Fibroblast of skin of left quadriceps (primary cell): Measurements from ENCODE around the gene ATP7A.
"Not testable (repeated sequence)": the region's sequence is repeated elsewhere in the genome, so short reads cannot be mapped to it uniquely, and the experiment has no call there.

Source experiments
- DNase-seq, 2 experiments: peaks; one replicate each; pipeline ENCODE4 v3.0.0-alpha.2; 2013; ENCODE audit warnings: low read depth in 2 of 2

Gene ATP7A

DNA sequence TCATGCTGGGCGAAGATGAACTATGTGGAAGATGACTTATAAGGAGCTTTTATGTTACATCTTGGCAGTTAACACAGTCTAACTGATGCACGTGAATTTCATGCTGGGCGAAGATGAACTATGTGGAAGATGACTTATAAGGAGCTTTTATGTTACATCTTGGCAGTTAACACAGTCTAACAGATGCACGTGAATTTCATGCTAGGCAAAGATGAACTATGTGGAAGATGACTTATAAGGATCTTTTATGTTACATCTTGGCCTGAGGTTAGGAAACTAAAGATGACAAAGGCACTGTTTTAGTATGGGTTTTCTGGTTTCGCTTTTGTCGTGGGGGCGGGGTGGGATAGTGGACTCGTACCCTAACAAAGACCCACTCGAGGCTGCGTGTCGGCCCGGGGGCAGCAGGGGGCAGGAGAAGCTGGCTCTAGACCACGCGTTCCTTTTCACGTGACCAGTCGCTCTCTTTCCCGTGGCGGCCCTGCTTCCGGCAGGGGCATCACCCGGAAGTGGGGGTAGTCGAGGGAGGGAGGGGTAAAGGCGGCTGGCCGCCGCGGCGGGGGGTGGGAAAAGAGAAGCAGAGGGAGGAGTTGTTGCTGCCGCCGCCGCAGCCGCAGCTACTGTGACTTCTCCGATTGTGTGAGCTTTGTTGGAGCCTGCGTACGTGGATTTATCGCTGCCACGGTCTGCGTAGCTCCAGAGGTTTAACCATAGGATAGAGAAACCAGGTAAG lies at the start of gene ATP7A:
Gene ATP7A, plus strand, starts transcription at position 586 of the 733 bp plus-strand sequence. CDS start 60,949 bp downstream, outside the sequence.
- peak; percentile 75 to 76 for DNase-seq

DNA sequence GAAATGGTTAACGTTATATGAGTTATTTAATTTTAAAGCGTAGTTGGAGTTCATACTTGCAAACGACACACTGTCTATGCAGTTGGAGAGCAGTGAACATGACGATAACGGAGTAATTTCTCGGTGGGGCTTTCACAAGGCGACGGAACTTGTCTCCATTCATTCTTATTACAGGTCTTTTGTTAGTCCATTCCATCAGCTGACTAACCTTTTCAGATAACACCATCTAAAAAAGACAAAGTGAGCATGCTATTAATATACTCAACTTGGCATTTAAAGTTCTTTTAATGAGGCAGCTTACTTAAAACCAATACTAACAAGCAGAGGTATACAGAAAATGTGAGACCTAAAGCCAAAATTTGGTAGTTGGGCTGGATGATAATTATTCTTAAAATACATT lies 35.1 kb upstream of the ATP7A start:
- DNase-seq: no peak

DNA sequence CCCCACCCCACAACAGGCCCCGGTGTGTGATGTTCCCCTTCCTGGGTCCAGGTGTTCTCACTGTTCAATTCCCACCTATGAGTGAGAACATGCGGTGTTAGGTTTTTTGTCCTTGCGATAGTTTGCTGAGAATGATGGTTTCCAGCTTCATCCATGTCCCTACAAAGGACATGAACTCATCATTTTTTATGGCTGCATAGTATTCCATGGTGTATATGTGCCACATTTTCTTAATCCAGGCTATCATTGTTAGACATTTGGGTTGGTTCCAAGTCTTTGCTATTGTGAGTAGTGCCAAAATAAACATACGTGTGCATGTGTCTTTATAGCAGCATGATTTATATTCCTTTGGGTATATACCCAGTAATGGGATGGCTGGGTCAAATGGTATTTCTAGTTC lies 29.1 kb upstream of the ATP7A start:
- not testable (repeated sequence) for DNase-seq

DNA sequence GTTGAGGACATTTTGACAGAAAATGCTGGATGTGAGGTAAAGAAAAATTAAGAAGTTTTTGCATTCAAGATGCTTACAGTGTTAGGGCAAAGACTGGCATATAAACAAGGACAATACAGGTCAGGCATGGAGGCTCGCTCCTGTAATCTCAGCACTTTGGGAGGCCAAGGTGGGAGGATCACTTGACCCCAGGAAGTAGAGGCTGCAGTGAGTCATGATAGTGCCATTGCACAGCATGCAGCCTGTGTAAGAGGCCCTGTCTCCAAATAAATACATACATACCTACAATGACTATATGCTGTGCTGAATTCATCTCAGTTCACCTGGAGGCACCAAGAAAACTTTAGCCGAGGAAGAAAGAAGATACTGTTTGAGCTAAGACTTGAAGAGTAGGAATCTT lies 17.6 kb upstream of the ATP7A start:
- DNase-seq: no peak

DNA sequence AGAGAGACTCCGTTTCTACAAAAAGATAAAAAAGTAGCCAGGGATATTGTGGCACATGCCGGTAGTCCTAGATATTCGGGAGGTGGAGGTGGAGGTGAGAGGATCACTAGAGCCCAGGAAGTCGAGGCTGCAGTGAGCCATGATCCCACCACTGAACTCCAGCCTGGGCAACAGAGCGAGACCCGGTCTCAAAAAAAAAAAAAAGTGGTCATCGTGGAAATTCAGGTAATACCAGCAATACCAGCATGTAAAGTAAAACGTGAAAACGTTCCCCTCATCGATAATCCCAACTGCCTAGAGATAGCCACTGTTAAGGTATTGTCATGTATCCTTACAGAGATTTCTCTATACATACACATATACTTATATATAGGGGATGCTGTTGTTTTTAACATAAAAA lies 16.8 kb upstream of the ATP7A start:
- DNase-seq: no peak

DNA sequence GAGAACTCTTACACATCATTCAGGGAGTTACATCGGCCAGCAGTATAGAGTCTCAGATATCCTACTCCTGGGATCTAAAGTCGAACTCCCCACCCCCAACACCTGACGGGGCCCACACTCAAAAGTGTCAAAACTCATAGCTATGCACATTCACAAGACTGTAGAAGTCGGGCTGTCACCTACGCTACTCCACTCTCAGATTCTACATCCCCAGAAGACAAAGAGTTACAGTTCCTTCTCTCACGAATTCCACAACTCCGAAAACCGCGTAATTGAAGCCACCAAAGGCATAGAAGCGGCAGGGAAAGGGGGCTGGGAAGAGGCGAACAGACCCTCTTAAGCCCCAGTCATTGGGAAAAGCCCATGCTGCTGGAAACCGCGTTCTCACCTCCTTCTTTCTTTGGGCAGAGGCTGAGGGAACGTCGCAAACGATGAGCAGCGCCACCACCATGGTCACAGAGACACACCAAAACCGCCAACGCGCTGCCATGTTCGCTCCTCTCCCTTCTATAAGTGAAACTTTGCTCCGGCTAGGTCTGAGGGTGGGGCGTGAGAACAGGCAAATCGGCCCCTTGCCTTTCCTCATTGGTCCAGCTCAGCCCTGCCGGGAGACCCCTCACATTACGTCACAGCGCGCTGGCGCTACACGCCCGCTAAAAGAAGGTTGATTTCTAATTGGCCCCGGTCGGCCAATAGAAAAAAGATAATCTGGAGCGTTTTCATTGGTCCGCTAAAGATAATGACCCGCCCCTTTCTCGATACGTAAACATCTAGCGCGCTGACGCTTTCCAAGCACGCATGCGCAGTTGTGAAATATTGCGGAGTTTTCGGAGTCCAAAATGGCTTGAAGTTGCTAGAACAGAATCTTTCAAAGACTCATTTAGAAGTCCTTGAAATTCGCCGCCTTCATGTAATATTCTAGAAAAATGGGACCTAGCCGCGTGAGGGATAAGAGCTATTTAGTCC lies 15.3 kb upstream of the ATP7A start, which contains the start of gene MAGT1:
Gene MAGT1, minus strand, starts transcription at position 515 of the 966 bp plus-strand sequence. Its CDS starts 25 bp downstream, at position 490.
- DNase-seq: peak; percentile 93 to 94

DNA sequence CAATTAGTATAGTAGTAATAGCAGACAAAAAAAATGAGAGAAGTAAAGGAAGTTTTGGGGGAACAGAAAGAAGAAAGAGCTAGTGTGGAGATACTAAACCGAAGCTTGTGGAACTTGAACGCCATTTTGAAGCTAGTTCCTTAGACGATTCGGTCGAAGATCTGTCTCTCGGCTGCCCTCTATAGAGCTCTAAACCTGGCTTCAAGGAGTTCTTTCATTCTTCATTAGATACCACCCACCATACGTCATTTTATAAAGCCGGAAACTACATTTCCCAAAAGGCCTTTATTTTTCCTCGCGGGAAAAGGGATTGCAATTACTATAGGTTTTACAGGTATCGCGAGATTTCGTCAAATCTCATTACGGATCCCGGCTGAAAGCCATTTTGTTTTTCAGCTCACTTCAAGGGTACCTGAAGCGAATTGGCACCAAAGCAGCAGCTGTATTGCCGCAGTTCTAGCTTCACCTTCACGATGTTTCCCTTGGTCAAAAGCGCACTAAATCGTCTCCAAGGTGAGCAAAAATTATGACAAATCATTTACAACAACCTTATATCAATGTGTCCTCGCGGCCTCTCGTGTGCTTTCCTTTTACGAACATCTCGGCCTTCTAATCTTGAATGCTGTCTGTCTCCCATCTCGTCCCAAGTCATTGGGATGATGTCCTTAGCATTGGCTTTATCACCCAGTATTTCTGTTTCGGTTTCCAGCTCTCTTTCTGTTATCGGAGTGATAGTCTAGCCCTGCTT lies 11.2 kb upstream of the ATP7A start, which contains the start of gene COX7B:
Gene COX7B, plus strand, starts transcription at position 388 of the 748 bp plus-strand sequence. Its CDS starts 86 bp downstream, at position 474.
- DNase-seq: peak; percentile 95

DNA sequence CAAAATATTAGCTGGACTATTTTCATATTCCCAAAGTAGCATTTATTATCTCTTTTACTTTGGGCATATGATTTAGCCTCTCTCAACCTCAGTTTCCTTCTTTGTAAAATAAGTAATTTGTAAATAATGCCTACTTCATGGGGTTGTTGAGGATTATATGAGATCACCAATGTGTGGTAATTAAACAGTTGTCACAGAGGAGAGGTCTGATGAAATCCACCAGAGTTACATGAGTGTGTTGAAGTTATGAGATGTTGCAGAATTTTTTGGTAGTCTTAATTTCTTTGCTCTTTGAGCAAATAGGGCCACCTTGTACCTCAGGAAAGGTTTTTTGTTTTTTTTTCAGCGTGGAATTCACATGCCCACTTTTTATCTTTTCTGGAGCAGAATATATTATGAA lies 9.8 kb upstream of the ATP7A start:
- DNase-seq: no peak

DNA sequence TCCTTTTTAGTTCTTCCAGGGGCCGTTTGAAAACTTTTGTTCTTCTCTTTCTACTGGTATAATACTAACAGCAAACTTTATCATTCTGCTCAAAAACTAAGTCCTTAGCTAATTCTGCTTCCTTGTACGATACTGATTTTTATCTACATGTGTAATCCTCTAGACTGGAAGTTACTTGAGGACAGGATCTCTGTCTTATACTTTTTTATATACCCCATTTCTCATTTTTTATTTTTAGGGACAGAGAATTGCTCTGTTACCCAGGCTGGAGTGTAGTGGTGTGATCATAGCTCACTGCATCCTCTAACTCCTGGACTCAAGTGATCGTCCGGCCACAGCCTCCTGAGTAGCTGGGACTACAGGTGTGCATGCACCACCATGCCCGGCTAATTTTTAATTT lies 9.0 kb upstream of the ATP7A start:
- DNase-seq: no peak

DNA sequence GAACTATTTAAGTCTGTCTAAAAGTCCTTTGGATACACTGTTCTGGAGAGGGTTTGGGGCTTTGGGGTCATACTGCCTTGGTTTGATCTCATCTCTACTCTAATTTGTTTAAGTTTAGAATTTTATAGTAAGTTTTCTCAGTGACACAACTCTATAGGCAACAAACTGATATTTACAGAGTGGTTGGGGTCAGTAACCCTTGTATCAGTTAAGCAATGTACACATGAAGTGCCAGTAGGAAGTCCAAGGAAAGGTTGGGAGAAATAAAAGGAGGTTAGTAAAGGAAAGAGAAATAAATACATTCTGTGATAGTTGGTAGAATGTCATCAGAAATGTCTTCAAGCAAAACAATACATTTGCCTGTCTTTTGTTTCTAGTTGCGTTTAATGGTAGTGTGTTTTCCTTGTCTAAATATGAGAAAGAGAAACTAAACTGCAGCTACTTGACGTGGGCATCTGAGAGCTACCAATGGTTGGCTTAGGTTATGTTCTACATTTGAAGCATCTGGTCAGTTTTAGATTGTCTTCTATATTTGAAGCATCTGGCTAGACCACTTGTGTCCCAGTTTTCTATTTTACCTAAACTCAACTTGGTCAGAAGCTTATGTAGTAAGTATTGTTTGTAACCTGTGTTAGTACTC lies 6.9 kb downstream of the ATP7A start:
- no peak for DNase-seq

DNA sequence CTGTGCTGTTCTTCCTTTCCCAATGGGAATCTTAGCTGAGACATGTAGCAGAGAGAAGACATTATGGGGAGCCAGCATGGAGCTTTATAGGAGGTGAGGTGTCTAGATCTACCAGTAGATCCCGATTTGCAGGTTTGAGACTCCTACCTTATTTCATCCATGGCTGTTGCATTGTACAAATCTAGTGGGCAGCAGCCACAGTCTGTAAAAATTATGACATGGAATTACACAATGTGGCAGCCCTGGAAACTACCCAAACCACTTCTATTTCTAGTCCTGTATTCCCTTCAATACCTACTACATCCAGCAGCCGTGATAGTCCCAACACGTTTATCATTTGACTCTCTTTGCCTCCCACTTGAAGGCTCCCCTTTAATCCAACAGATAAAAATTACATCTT lies 8.1 kb downstream of the ATP7A start:
- no peak for DNase-seq

DNA sequence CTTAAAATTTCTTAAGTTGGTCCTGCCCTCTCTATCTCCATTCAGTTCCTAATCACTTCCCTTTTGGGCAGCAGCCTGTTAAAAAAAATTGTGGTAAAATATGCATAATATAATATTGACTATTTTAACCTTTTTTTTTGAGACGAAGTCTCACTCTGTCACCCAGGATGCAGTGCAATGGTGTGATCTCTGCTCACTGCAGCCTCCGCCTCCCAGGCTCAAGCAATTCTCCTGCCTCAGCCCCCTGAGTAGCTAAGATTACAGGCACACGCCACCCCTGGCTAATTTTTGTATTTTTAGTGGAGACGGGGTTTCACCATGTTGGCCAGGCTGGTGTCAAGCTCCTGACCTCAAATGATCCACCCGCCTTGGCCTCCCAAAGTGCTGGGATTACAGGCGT lies 8.9 kb downstream of the ATP7A start:
- not testable (repeated sequence) for DNase-seq

DNA sequence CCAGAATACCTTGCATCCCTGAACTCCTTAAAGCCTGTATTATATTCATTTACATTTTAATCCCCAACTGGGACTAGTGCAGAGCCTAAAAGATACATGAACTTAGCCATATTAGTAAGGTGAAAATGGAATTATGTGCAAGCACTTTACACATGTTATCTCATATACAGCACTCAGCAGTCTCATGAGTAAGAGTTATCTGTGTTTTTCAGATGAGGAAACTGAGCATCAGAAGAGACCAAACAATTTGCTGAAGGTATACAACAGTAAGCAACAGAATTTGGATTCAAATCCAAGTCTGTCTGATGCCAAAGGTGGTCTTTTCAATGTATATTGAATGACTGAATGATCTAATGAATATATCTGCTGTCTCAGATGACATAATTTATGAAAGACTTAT lies 12.3 kb downstream of the ATP7A start:
- DNase-seq: no peak

DNA sequence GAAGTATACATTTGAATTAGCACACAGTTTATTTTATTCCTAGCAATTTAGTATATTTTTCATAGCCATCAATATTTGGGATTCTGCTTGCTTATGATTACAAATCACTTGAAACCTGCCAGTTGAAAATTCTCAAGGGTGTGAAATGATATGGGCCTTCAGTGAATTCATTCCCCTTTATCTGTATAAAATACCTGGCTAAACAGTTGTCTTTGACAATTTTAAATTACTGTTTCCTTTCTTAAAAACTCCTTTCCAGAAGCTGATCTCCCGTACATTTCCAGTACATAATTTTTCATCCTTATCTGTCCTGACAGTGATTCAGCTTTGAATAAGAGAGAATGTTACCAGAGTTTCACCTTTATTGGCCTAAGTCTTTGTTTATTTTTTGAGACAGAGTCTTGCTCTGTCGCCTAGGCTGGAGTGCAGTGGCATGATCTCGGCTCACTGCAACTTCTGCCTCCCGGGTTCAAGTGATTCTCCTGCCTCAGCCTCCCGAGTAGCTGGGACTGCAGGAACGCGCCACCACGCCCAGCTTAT lies 13.9 kb downstream of the ATP7A start:
- DNase-seq: no peak

DNA sequence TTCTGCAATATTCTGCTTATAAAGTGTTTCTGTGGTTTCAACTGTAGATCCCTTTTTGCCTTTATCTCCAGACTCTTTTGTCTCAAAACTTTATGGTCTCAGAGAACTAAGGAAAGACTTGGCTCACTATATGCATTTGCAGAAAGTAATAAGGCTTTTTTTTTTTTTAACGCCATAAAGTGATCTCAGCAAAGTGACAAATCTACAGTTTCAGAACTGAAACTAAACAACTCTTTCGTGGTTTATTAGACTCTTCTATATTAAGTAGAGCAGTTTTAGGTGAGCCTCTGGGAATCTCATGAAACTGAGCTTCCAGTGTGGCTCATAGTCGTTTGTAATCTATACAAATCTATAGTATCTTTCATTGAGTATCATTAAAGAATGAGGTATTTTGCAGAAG lies 15.3 kb downstream of the ATP7A start:
- no peak for DNase-seq

DNA sequence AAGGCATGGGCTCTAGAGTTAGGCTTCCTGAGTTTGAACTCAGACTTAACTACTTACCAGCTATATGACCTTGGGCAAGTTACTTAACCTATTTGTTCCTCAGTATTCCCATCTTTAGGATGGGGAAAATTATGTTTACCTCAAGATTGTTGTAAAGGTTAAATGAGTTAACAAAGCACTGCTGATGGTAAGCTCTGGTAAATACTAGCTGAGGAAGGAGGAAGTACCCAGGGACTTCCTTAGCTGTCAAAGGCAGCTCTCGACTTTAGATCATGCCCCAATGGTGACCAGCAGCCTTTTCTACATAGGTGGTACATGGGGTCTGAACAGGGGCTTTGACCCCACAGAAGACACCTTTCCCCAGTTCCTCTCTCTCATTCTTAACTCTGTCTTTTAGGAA lies 20.1 kb downstream of the ATP7A start:
- no peak for DNase-seq

DNA sequence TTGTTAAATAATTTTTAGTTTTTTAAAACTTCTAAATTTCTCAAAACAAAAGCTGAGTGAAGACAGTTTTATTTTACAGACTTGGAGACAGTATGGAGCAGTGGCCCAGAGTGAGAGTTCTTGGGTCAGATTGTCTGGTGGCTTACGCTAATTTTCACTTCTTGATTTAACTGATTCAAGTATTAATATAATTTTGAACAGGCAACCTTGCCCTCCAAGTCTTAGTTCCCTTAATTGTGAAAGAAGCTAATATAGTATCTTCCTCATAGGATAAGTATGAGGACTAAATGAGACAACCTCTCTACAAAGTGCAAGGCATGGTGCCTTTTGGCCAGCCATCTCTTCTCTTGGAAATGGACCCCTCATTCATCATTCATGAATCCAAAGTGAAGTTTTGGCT lies 25.4 kb downstream of the ATP7A start:
- no peak for DNase-seq

DNA sequence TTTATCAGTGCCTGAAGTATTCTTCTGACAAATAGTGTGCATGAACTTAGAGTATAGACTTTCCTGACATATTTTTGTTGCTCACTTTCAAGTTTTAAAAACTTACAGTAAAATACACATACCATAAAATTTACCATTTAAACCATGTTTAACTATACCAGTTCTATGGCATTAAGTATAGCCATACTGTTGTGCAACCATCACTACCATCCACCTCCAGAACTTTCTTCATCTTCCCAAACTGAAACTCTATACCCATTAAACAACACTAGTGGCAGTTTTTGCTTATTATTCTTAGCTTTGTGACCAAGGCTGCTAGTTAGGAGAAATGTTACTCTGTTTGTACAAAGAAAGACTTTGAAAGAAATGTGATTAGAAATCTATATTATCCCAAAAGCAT lies 25.8 kb downstream of the ATP7A start:
- DNase-seq: no peak

DNA sequence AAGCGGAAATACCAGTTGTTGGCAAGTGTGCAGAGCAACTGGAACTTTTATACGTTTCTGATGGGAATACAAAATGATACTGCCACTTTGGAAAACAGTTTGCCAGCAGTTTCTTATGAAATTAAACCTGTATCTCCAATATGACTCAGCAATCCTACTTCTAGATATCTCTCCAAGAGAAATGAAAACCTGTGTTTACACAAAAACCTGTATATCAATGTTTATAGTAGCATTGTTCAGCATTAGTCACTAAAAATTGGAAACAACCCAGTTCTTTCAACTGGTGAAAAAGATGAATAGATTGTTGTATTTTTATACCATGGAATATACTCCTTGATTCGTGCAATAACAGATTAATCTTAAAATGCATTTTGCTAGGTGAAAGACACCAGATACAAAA lies 26.8 kb downstream of the ATP7A start:
- no peak for DNase-seq

DNA sequence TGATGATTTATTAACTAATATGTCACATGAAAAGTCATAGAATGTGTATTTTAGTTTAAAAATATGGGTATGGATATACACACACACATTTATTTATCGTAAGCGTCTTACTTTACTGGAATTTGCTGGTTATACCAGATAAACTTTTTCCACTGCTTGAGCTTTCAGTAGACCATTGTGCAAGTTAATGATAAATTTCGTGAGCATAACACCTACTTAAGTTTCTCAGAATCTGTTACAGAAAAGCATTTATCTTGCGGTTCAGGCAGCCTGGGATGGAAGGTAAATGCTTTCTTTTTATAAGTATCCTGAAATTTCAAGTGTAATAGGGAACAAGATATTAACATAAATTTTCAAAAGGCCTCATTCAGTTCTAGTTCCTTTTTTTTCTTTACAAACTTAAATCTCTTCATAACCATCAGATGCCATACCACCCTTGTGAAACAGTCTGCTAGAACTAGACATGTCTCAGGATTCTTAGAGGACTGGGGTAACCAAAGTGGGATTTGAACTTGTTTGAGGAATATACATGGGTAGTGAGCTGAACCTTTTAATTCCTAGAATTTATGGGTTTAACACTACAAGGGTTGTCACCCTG lies 27.7 kb downstream of the ATP7A start:
- no peak for DNase-seq

DNA sequence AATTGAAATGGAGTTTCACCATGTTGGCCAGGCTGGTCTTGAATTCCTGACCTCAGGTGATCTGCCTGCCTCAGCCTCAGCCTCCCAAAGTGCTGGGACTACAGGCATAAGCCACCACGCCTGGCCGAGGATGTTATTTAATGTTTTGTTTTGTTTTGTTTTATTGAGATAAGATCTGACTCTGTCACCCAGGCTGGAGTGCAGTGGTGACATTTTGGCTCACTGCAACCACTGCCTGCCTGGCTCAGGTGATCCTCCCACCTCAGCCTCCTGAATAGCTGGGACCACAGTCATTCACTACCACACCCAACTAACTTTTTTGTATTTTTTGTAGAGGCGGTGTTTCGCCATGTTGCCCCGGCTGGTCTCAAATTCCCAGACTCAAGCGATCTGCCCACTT lies 34.5 kb downstream of the ATP7A start:
- DNase-seq: not testable (repeated sequence)
